OCI-LY3 (cell line): ENCODE measurements around the gene OXCT1.

Experiments used
- CTCF ChIP-seq: fragments of 200-600, 300-600 bp; sonication (generic); IDR thresholded peaks from 2 replicates; pipeline ENCODE4 v1.5.1; 2014; ENCODE audit warnings: antibody characterized with exemption, low read length, low read depth
- EZH2phosphoT487 ChIP-seq: fragments of 200-600 bp; shearing (Covaris generic); IDR thresholded peaks from 2 replicates; pipeline ENCODE4 v1.6.1; 2018; ENCODE audit warnings: antibody characterized with exemption, mixed run types, low read depth

DNA sequence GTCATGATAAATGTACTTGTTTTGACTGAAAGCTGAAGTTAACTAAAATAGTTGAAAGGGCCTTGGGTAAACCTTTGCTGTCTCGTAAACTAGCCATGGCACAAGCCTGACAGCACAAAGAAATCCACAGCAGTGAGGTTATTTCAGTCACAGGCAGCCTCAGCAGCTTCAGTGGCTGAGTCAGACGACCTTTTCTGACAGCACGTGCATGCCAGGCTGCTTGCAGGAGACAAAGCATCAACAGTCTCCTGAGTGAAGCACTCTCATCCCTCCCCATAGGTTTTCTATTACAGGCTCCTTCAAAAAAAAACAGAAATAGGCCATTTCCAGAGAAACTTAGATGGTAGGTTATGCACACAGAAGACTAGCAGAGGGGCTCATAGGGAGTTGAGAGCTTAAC lies 34.6 kb downstream of the OXCT1 start:
- TF ChIP-seq EZH2phosphoT487 (no peak), CTCF (no peak)
